Stomach smooth muscle (tissue), 2 donors: ENCODE measurements around the gene REM2.
A peak's percentile ranks its signal among the peaks of the same experiment; 100 is the strongest.

Experiments
- H3K27ac ChIP-seq: one replicate; pipeline ENCODE4 v1.7.0; 2013; ENCODE audit warnings: mild to moderate bottlenecking, low read length, inconsistent platforms
- H3K27me3 ChIP-seq, 2 donors: one replicate each; pipeline ENCODE4 v1.7.0; 2013; ENCODE audit warnings: low read length in 2 of 2; ENCODE audit not compliant: insufficient read depth in 2 of 2, control insufficient read depth in 1 of 2
- H3K36me3 ChIP-seq, 2 donors: one replicate each; pipeline ENCODE4 v1.7.0; 2013; ENCODE audit warnings: low read length in 2 of 2; ENCODE audit not compliant: control insufficient read depth in 2 of 2, insufficient read depth in 2 of 2
- H3K4me1 ChIP-seq: one replicate; pipeline ENCODE4 v1.7.0; 2013; ENCODE audit warnings: low read length; ENCODE audit not compliant: control insufficient read depth, insufficient read depth
- H3K4me3 ChIP-seq, 2 donors: one replicate each; pipeline ENCODE4 v1.7.0; 2013; ENCODE audit warnings: low read length in 2 of 2
- H3K9ac ChIP-seq, 2 donors: one replicate each; pipeline ENCODE4 v1.7.0; 2013; ENCODE audit warnings: low read length in 2 of 2, mild to moderate bottlenecking in 1 of 2
- H3K9me3 ChIP-seq, 2 donors: one replicate each; pipeline ENCODE4 v1.7.0; 2013; ENCODE audit warnings: low read length in 2 of 2; ENCODE audit not compliant: control insufficient read depth in 2 of 2
- donor health status: healthy.
- donor health status: Pancreatic carcinoma.

Gene REM2

DNA sequence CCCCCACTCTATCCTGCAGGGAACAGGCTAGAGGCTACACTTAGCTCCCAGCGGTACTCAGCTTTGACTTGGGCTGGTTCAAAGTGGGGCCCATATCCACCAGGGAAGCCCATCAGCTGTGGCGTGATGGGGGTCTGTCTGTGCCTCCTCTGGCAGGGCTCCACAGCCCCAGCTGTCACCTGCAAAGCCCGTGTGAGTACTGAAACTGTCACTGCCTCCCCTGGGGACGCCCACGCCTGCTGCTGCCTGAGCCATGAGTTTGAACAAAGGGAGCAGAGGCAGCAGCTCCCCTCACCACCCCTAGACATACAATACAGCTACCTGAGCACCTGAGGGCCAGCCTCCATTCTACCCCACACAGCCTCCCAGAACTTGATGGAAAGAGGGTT, 5.0 kb downstream of the REM2 start:
- Histone ChIP-seq H3K9me3 (no peaks in the 10 kb centered on the region), H3K4me1 (peaks cover 23% of the 10 kb centered on the region), H3K27ac (no peak overlapping the region), H3K36me3 (no peaks in the 10 kb centered on the region), H3K27me3 (peaks cover 0 to 20% of the 10 kb centered on the region in 2 donors), H3K9ac (no peak overlapping the region), H3K4me3 (peak overlapping the region in 1 of 2 donors; percentile 3)

DNA sequence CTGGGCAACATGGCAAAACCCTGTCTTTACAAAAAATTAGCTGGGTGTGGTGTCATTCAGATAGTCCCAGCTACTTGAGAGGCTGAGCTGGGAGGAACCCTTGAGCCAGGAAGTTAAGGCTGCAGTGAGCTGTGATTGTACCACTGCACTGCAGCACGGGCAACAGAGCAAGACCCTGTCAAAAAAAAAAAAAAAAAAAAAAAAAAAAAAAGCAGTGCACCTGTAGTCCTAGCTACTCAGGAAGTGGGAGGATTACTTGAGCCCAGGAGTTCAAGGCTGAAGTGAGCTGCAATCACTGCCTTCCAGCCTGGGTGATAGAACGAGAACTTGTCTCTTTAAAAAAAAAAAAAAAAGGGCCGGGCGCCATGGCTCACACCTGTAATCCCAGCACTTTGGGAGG, 5.6 kb downstream of the REM2 start:
- peaks cover 17% of the 10 kb centered on the region for H3K4me1 ChIP-seq
- H3K9ac ChIP-seq = no peak overlapping the region
- no peaks in the 10 kb centered on the region for H3K9me3 ChIP-seq
- no peaks in the 10 kb centered on the region for H3K36me3 ChIP-seq
- H3K27ac ChIP-seq = no peak overlapping the region
- H3K27me3 ChIP-seq = peaks cover 0 to 16% of the 10 kb centered on the region in 2 donors
- H3K4me3 ChIP-seq = no peak overlapping the region

- Histone ChIP-seq H3K9ac (no peak overlapping the region), H3K36me3 (no peaks in the 10 kb centered on the region), H3K9me3 (no peaks in the 10 kb centered on the region), H3K4me3 (no peak overlapping the region), H3K4me1 (peaks cover 15% of the 10 kb centered on the region), H3K27me3 (peaks cover 0 to 13% of the 10 kb centered on the region in 2 donors), H3K27ac (no peak overlapping the region)
Measured at GRCh38 chr14:22890416-22890815, 7.4 kb downstream of the REM2 start.

- Histone ChIP-seq H3K9me3 (no peaks in the 10 kb centered on the region), H3K9ac (no peak overlapping the region), H3K27ac (no peak overlapping the region), H3K4me3 (no peak overlapping the region), H3K4me1 (peaks cover 7% of the 10 kb centered on the region), H3K36me3 (no peaks in the 10 kb centered on the region), H3K27me3 (peaks cover 0 to 2% of the 10 kb centered on the region in 2 donors)
Measured at GRCh38 chr14:22892488-22892887, 9.5 kb downstream of the REM2 start.

DNA sequence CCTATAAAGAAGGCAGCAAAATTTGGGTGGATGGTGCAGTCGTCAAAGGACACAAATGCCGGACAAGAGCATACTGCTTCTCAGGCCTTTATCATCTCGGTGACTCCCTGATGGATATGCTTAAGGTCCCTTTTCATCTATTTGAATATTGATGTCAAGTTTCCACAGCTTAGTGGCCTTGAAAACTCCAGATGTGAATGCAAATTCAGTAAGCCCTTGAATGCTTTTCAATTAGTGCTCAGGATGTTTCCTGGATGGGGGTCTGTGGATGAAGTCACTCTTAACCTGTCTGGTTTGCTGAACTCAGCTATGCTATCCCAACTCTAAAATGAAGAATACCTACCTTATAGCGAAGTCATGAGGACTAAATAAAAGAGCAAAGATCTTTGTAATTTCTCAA, 10.7 kb downstream of the REM2 start:
- Histone ChIP-seq H3K9me3 (no peaks in the 10 kb centered on the region), H3K27ac (no peak overlapping the region), H3K4me1 (peaks cover 5% of the 10 kb centered on the region), H3K36me3 (no peaks in the 10 kb centered on the region), H3K4me3 (no peak overlapping the region), H3K9ac (peak overlapping the region in 1 of 2 donors; percentile 13), H3K27me3 (no peaks in the 10 kb centered on the region)

DNA sequence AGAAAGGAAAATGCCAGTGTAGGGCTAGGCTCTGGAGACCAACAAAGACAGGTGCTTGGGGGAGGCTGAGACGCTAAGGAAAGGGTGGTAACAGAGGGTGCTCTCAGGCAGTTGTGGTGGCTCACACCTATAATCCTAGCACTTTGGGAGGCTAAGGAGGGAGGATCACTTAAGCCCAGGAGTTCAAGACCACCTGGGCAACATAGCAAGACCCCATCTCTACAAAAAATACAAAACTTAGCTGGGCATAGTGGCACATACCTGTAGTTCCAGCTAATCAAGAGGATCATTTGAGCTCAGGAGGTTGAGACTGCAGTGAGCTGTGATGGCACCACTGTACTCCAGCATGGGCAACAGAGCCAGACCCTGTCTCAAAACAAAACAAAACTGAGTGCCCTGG, 12.4 kb downstream of the REM2 start:
- Histone ChIP-seq H3K36me3 (peaks cover 0 to 2% of the 10 kb centered on the region in 2 donors), H3K4me3 (no peak overlapping the region)

DNA sequence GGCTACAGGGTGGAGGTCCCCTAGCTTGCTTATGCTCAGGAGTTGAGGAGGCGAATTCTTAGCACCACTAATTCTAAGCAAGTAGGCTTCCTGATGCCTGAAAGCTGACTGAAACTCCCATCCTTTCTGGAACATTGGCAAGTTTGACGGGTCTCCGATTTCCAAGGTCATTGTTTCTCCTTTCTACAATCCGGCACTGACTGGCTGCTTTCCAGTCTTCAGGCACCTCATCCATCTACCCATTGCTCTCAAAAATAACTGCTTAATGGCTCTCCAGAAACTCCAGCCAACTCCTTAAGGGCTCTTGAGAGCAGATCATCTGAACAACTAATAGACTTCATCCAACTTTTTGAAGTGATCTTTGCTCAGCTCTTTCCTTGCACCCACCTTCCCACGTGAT, 13.3 kb downstream of the REM2 start:
- no peak overlapping the region for H3K27ac ChIP-seq

More for the DNA sequence above, 12.4 kb downstream of the REM2 start:
- no peaks in the 10 kb centered on the region for H3K9me3 ChIP-seq
- no peaks in the 10 kb centered on the region for H3K27me3 ChIP-seq
- H3K27ac ChIP-seq = no peak overlapping the region
- peaks cover 12% of the 10 kb centered on the region for H3K4me1 ChIP-seq
- H3K9ac ChIP-seq = peak overlapping the region in 1 of 2 donors; percentile 36

DNA sequence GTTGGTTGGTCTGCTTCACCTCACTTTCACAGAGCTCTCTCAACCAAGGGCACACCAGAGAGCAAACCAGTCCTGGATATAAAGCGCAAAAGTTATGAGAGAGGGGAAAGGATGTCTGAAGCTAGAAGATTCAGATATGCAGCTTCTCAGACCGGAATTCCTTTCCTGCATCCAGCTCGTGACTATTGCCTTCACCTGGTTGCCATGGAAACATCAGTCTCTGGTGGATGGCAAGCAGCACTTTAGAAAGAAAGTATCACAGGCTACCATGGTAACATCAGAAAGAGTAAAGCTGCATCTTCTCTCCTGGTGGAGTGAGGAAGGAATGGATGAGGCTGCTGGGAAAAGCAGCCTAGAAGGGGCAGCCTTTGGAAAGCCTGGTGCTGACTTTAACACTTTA, 13.7 kb downstream of the REM2 start:
- Histone ChIP-seq H3K4me1 (peaks cover 12% of the 10 kb centered on the region), H3K9me3 (no peaks in the 10 kb centered on the region), H3K27ac (no peak overlapping the region), H3K27me3 (no peaks in the 10 kb centered on the region), H3K4me3 (no peak overlapping the region), H3K36me3 (peaks cover 11 to 14% of the 10 kb centered on the region in 2 donors), H3K9ac (no peak overlapping the region)

More for the DNA sequence above, 13.3 kb downstream of the REM2 start:
- Histone ChIP-seq H3K4me1 (peaks cover 12% of the 10 kb centered on the region), H3K36me3 (peaks cover 7 to 11% of the 10 kb centered on the region in 2 donors), H3K4me3 (no peak overlapping the region), H3K27me3 (no peaks in the 10 kb centered on the region), H3K9me3 (no peaks in the 10 kb centered on the region), H3K9ac (no peak overlapping the region)

- no peaks in the 10 kb centered on the region for H3K9me3 ChIP-seq
- H3K36me3 ChIP-seq = peaks cover 17 to 19% of the 10 kb centered on the region in 2 donors
- H3K27ac ChIP-seq = no peak overlapping the region
- peaks cover 12% of the 10 kb centered on the region for H3K4me1 ChIP-seq
- no peak overlapping the region for H3K4me3 ChIP-seq
- H3K9ac ChIP-seq = no peak overlapping the region
- H3K27me3 ChIP-seq = no peaks in the 10 kb centered on the region
Measured at GRCh38 chr14:22897357-22897756, 14.3 kb downstream of the REM2 start.

DNA sequence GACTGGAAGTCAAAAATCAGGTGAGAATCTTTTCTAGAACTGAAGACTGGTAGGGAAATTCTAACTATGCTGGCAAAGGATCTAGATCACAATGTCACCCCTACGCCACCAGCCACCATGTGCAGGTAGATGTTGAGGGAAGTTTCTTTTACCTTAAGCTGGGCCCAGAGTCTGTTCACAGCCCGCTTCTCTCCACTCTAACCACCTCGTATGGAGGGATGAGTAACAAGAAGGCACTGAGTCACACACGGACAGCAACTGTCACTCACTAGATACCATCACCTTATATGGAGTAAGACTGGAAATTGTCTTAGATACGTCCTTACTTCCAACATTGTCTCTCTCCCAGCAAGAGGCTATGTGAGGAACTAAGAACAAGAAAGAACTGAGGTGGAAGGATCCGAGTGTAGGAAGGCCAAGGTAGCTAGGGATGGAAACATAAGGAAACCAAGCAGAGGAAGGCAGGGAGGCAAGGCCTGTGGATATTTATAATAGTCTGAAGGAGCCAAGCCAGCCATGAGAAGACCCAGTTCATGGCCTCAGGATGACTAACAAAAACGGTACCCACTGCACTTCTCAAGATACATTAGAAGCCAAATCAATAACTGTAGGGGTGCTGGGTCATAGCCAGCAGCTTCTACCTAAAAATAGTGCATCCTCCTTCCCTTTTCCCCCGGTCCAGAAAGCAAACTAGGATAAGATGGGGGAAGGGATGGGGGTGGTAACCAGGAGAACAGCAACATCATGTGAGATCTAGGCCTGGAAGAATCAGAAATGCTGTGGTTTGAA, 15.5 kb downstream of the REM2 start:
- Histone ChIP-seq H3K9ac (no peak overlapping the region), H3K9me3 (no peaks in the 10 kb centered on the region), H3K4me1 (peaks cover 12% of the 10 kb centered on the region), H3K36me3 (peaks cover 24 to 27% of the 10 kb centered on the region in 2 donors), H3K27me3 (no peaks in the 10 kb centered on the region), H3K4me3 (no peak overlapping the region), H3K27ac (no peak overlapping the region)

DNA sequence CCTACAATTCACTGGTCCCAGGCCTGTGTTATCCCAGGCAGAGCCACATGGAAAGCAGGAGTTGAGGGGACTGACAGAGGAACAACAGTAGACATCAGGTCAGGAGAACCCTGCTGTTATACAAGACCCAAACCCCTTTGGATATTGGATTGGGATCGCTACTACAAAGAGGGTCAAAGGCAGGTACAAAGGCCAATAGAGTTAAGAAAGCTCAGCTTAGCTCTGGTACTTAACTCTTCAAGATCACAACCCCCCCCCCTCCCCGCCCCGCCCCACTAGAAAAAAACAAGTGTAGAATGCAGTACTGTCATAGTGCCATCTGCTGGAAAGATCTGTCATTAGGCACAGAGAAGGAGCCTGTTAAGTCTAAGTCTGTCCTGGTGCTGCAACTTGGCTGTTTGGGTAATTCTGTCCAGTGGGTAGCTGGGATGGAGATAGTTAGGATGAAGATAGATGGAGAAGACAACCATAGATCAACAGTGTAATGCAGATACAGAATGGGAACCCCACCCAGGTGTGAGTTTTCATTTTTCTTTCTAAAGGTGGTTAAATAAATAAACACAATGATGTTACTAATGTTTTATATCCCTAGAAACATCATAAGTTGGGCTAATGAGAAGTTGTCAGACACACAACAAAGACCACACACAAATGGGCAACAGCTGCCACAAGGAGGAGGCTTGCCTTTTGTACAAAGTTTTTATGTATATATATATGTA, 17.2 kb downstream of the REM2 start:
- no peak overlapping the region for H3K4me3 ChIP-seq
- peak overlapping the region in 1 of 2 donors; percentile 36 for H3K9ac ChIP-seq
- H3K9me3 ChIP-seq = no peaks in the 10 kb centered on the region
- H3K4me1 ChIP-seq = peaks cover 12% of the 10 kb centered on the region
- peak overlapping the region; percentile 41 for H3K27ac ChIP-seq
- peaks cover 40 to 45% of the 10 kb centered on the region in 2 donors for H3K36me3 ChIP-seq
- H3K27me3 ChIP-seq = no peaks in the 10 kb centered on the region
